Natural killer cell (primary cell): ENCODE measurements around the gene PPP1R16B. TPM values are rescaled to one million over a fixed set of nuclear protein-coding genes. Genes with fewer than 3 reads are reported as not detected.
"Not testable (repeated sequence)": the region's sequence is repeated elsewhere in the genome, so short reads cannot be mapped to it uniquely, and the experiment has no call there.

Source experiments
- ATAC-seq, 3 donors: fragments of 150-1000 bp in 2 of 3; fragments of 200-7000 bp in 1 of 3; cut with Tn5 transposase; 1 replicate in 1 of 3; 2 replicates in 2 of 3; pipeline ENCODE4 v1.10.0; 2021; ENCODE audit warnings: mild to moderate bottlenecking in 2 of 3, moderate library complexity in 2 of 3
- DNase-seq, 2 donors: peaks; one replicate each; pipeline versions ENCODE4 v3.0.0 to v3.0.0-alpha.2; 2013 to 2021; ENCODE audit warnings: mixed read lengths in 1 of 2
- H3K27ac ChIP-seq: one replicate; pipeline ENCODE4 v1.5.1; 2013; ENCODE audit warnings: mild to moderate bottlenecking, low read length
- H3K27me3 ChIP-seq: one replicate; pipeline ENCODE4 v1.6.1; 2013; ENCODE audit warnings: low read length; ENCODE audit not compliant: control insufficient read depth, insufficient read depth
- H3K36me3 ChIP-seq: one replicate; pipeline ENCODE4 v1.6.1; 2013; ENCODE audit warnings: low read length; ENCODE audit not compliant: control insufficient read depth, insufficient read depth
- H3K4me1 ChIP-seq: one replicate; pipeline ENCODE4 v1.6.1; 2013; ENCODE audit warnings: low read length; ENCODE audit not compliant: control insufficient read depth, insufficient read depth
- H3K4me3 ChIP-seq: one replicate; pipeline ENCODE4 v1.5.1; 2013; ENCODE audit warnings: low read length
- H3K9me3 ChIP-seq: one replicate; pipeline ENCODE4 v1.6.1; 2013; ENCODE audit warnings: low read length; ENCODE audit not compliant: control insufficient read depth, insufficient read depth
- H3K27ac Mint-ChIP-seq, 2 donors: one replicate each; pipeline ENCODE4 v1.8.0; 2022; ENCODE audit warnings: mild to moderate bottlenecking in 2 of 2, mixed read lengths in 2 of 2, moderate library complexity in 1 of 2
- H3K27me3 Mint-ChIP-seq, 2 donors: one replicate each; pipeline ENCODE4 v1.8.0; 2022; ENCODE audit warnings: low read depth in 2 of 2, mixed read lengths in 2 of 2
- H3K36me3 Mint-ChIP-seq: one replicate; pipeline ENCODE4 v1.8.0; 2022; ENCODE audit warnings: mixed read lengths
- H3K4me1 Mint-ChIP-seq, 2 donors: one replicate each; pipeline ENCODE4 v1.8.0; 2022; ENCODE audit warnings: mixed read lengths in 2 of 2
- H3K4me3 Mint-ChIP-seq: one replicate; pipeline ENCODE4 v1.8.0; 2022; ENCODE audit warnings: mild to moderate bottlenecking, moderate library complexity, mixed read lengths
- H3K9me3 Mint-ChIP-seq, 2 donors: one replicate each; pipeline ENCODE4 v1.8.0; 2022; ENCODE audit warnings: mixed read lengths in 2 of 2
- WGBS: methylation state at CpG from one replicate; pipeline ENCODE4 v1.1.7; 2013; ENCODE audit warnings: missing lambda C conversion rate; ENCODE audit not compliant: insufficient coverage; 5-methylcytosine and 5-hydroxymethylcytosine counted together
- intact Hi-C: fragments of 100-400 bp; cut with micrococcal nuclease; formaldehyde crosslinking; loops from one replicate; pipeline ENCODE4 v1.14.2; 2022
- total RNA-seq, 4 donors: library from RNA; stranded (reverse); fragments of 120-200 nt in 1 of 4; gene quantifications; one replicate each; pipeline versions ENCODE4 v1.2.3 to v1.2.4, GENCODE V29; 2013 to 2022
- TF ChIP-seq, protein P1 (sequence below): fragments of 200-600 bp; IDR thresholded peaks from one replicate; pipeline ENCODE4 v1.8.0; 2022; ENCODE audit warnings: antibody characterized with exemption

Gene PPP1R16B
- total RNA-seq, 3 donors from 2014 or later (not counting 1 experiment from before 2014, with no cell fraction given) = 52.0 to 62.3 (median 53.7) TPM

DNA sequence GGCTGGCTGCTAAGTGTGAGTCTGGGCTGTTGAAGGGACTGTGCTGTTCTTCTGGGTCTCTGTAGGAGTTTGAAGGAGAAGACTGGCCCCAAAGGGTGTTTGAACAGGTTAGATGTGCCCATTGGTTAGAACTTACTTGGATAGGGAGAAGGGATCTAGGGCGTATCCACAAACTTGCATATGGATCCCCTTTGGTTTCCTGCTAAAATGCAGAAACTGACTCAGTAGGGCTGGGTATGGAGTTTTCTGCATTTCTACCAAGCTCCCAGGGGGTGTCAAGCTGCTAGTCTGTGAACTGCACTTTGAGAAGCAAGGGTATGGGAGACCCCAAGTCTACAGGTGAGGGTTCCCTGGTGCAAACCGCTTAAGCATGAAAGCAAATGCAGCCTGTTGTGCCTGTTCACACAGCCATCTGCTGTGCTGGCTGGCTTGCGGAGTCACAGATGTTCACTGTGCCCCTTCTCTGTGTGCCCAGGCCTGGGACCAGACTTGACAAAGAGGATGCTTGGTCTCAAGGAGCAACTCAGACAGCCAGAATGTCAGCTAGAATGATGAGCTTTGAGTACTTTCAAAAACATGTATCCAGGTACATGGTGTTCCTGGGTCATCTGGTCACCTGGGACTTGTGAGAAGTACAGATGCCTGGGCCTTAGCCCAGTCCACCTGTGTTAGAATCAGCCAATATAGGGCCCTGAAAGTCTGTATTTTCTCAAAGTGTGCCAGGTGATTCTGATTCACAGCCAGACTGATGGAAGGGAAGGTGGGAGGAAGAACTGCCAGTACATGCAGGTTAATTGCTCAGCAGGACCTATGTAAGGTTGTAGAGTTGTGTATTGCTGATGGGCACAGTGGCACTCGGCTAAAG lies 7.4 kb downstream of the PPP1R16B start:
- Histone ChIP-seq H3K27ac (no peak overlapping the region), H3K36me3 (peaks cover 19% of the 10 kb centered on the region), H3K4me1 (peaks cover 43% of the 10 kb centered on the region), H3K9me3 (no peaks in the 10 kb centered on the region), H3K4me3 (no peak overlapping the region), H3K27me3 (no peaks in the 10 kb centered on the region)
- intact Hi-C loops = no loop called here
- ATAC-seq (peak in 1 of 3 donors; percentile 7), DNase-seq (no peak)
- Mint-ChIP-seq H3K36me3 (peaks cover 16% of the 10 kb centered on the region), H3K4me1 (peaks cover 85 to 91% of the 10 kb centered on the region in 2 donors), H3K27me3 (no peaks in the 10 kb centered on the region), H3K27ac (peak overlapping the region; percentile 35 to 38), H3K4me3 (peak overlapping the region; percentile 17), H3K9me3 (no peaks in the 10 kb centered on the region)
- WGBS = 84% methylated on average over 4 of the region's 4 CpGs
- TF ChIP-seq, protein P1, sequence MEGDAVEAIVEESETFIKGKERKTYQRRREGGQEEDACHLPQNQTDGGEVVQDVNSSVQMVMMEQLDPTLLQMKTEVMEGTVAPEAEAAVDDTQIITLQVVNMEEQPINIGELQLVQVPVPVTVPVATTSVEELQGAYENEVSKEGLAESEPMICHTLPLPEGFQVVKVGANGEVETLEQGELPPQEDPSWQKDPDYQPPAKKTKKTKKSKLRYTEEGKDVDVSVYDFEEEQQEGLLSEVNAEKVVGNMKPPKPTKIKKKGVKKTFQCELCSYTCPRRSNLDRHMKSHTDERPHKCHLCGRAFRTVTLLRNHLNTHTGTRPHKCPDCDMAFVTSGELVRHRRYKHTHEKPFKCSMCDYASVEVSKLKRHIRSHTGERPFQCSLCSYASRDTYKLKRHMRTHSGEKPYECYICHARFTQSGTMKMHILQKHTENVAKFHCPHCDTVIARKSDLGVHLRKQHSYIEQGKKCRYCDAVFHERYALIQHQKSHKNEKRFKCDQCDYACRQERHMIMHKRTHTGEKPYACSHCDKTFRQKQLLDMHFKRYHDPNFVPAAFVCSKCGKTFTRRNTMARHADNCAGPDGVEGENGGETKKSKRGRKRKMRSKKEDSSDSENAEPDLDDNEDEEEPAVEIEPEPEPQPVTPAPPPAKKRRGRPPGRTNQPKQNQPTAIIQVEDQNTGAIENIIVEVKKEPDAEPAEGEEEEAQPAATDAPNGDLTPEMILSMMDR = no peak

DNA sequence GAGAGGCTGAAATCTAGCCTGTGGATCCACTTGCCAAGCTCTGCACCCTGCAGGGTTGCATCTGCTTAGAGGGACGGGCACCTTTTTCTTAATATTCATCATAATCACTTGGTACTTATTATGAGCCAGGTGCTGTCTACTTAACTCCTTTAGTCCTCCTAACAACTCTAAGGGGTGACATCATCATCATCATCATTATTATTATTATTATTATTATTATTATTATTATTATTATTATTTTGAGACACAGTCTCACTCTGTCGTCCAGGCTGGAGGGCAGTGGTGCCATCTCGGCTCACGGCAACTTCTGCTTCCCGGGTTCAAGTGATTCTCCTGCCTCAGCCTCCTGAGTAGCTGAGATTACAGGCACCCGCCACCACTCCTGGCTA lies 8.1 kb downstream of the PPP1R16B start:
- DNase-seq, H3K4me3 Mint-ChIP-seq, intact Hi-C loops, H3K27me3 ChIP-seq, H3K9me3 ChIP-seq, H3K4me3 ChIP-seq, H3K27ac Mint-ChIP-seq, H3K27ac ChIP-seq, H3K9me3 Mint-ChIP-seq, H3K27me3 Mint-ChIP-seq: not testable (repeated sequence)
- H3K36me3 Mint-ChIP-seq = peaks cover 16% of the 10 kb centered on the region
- Histone ChIP-seq H3K36me3 (peaks cover 19% of the 10 kb centered on the region), H3K4me1 (peaks cover 41% of the 10 kb centered on the region)
- WGBS = 97% methylated on average over 6 of the region's 6 CpGs
- peaks cover 84 to 91% of the 10 kb centered on the region in 2 donors for H3K4me1 Mint-ChIP-seq
- ATAC-seq = peak in 1 of 3 donors; percentile 4

- DNase-seq = no peak
- peaks cover 27% of the 10 kb centered on the region for H3K4me1 ChIP-seq
- H3K4me3 ChIP-seq = no peak overlapping the region
- H3K27ac Mint-ChIP-seq = peak overlapping the region; percentile 20 to 83
- peaks cover 76 to 80% of the 10 kb centered on the region in 2 donors for H3K4me1 Mint-ChIP-seq
- H3K36me3 Mint-ChIP-seq = peaks cover 16% of the 10 kb centered on the region
- peaks cover 13% of the 10 kb centered on the region for H3K36me3 ChIP-seq
- H3K4me3 Mint-ChIP-seq = peak overlapping the region; percentile 13
- no peak for ATAC-seq
- intact Hi-C loops = no loop called here
- H3K9me3 ChIP-seq = no peaks in the 10 kb centered on the region
- TF ChIP-seq, protein P1 = no peak
- H3K9me3 Mint-ChIP-seq = no peaks in the 10 kb centered on the region
- no peak overlapping the region for H3K27ac ChIP-seq
- H3K27me3 ChIP-seq = no peaks in the 10 kb centered on the region
- H3K27me3 Mint-ChIP-seq = no peaks in the 10 kb centered on the region
Measured at GRCh38 chr20:38815446-38815845, 9.9 kb downstream of the PPP1R16B start.

DNA sequence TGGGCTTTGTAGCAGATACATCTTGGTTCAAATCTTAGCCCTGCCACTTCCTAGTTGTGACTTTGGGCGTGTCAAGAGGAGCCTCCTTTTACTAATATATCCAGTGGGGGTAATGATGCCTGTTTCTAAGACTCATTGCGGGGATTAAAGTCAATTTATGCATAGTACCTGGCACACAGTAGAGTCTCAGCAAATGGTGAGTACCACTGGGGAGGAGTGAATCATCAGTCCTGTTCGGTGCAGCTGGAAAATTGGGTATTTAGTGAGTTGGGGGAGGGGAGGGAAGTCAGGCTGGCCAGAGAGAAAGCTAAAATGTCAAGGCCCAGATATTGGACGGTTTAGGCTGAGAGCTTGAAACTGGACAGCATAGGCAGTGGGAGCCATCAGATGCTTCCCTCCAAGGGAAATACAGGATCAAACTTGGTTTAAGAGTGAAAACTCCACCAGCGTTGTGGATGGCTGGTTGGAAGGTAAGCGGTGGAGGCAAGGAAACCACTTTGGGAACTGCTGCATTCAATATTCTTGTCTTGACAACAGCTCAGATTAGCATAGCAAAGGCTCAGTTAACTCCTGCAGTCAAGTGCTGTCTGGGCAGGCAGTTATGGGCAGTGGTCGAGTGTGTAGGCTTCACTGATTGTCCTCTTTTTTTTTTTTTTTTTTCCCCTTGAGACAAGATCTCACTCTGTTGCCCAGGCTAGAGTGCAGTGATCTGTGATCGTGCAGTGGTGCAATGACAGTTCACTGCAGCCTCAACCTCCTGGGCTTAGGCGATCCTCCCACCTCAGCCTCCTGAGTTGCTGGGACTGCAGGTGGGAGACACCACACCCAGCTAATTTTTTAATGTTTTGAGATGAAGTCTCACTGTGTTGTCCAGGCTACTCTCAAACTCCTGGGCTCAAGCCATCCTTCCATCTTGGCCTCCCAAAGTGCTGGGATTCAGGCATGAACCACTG lies 12.9 kb downstream of the PPP1R16B start:
- DNase-seq = no peak
- H3K36me3 ChIP-seq = peaks cover 4% of the 10 kb centered on the region
- no peak overlapping the region for H3K27ac ChIP-seq
- no peak overlapping the region for H3K4me3 ChIP-seq
- ATAC-seq = peak in 1 of 3 donors; percentile 7
- peak overlapping the region; percentile 56 to 83 for H3K27ac Mint-ChIP-seq
- peaks cover 66 to 74% of the 10 kb centered on the region in 2 donors for H3K4me1 Mint-ChIP-seq
- TF ChIP-seq, protein P1 = no peak
- no peaks in the 10 kb centered on the region for H3K27me3 ChIP-seq
- peaks cover 6% of the 10 kb centered on the region for H3K9me3 ChIP-seq
- peak overlapping the region; percentile 21 for H3K4me3 Mint-ChIP-seq
- H3K9me3 Mint-ChIP-seq = peaks cover 0 to 6% of the 10 kb centered on the region in 2 donors
- H3K27me3 Mint-ChIP-seq = no peaks in the 10 kb centered on the region
- intact Hi-C loops = no loop called here
- WGBS = 88% methylated on average over 8 of the region's 9 CpGs
- peaks cover 9% of the 10 kb centered on the region for H3K4me1 ChIP-seq
- peaks cover 27% of the 10 kb centered on the region for H3K36me3 Mint-ChIP-seq
